IPS-18c (cell line): ENCODE data around the gene TGFBRAP1.

ENCODE experiments used
- H3K4me3 ChIP-seq: 2 replicates; pipeline ENCODE4 v1.7.0; 2013; ENCODE audit warnings: low read depth, mild to moderate bottlenecking, low read length, moderate library complexity; ENCODE audit not compliant: insufficient read depth
- H3K9me3 ChIP-seq: one replicate; pipeline ENCODE4 v1.6.1; 2013; ENCODE audit warnings: mild to moderate bottlenecking, low read length, moderate library complexity; ENCODE audit not compliant: control insufficient read depth, insufficient read depth

Gene TGFBRAP1

DNA sequence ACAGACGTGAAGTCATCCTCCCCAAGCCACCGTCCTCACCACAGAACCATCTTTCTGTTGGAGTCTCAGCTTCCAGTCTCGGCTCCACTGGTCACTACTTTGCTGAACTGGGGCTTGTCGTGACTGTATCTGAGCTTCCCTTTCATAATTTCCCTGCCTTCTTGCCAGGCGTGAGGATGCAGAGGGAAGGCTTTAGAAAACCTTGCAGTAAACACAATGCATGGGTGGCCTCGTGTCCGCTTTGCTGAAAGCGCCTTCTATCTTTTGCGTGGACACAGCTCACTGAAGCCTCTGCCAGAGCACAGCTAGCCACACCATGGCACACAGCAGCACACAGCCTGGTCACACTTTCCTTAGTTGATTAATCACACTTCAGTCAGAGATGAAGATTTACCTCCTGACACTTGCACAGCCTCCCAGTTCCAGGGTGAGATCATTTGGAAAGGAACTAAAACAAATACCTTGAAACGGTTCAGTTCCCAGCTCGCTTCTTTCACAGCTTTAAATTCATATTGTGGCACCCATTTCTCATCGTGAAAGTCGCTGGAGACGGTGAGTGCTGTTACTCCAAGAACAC, 90.8 kb downstream of the TGFBRAP1 start:
- no peaks in the 10 kb centered on the region for H3K9me3 ChIP-seq
- no peak overlapping the region for H3K4me3 ChIP-seq

- H3K4me3 ChIP-seq: no peak overlapping the region
Measured at GRCh38 chr2:105237045-105237765, 92.3 kb downstream of the TGFBRAP1 start.

GRCh38 chr2:105236060-105236424, 93.5 kb downstream of the TGFBRAP1 start:
- no peak overlapping the region for H3K4me3 ChIP-seq
- H3K9me3 ChIP-seq: no peaks in the 10 kb centered on the region

More at GRCh38 chr2:105237045-105237765, 92.3 kb downstream of the TGFBRAP1 start:
- no peaks in the 10 kb centered on the region for H3K9me3 ChIP-seq

GRCh38 chr2:105235388-105236059, 94.0 kb downstream of the TGFBRAP1 start:
- Histone ChIP-seq H3K4me3 (no peak overlapping the region), H3K9me3 (no peaks in the 10 kb centered on the region)

- Histone ChIP-seq H3K4me3 (no peak overlapping the region), H3K9me3 (no peaks in the 10 kb centered on the region)
Measured at GRCh38 chr2:105231232-105231619, 98.3 kb downstream of the TGFBRAP1 start.

GRCh38 chr2:105224444-105224843, 105.1 kb downstream of the TGFBRAP1 start:
- Histone ChIP-seq H3K4me3 (no peak overlapping the region), H3K9me3 (no peaks in the 10 kb centered on the region)

- H3K4me3 ChIP-seq: no peak overlapping the region
- no peaks in the 10 kb centered on the region for H3K9me3 ChIP-seq
Measured at GRCh38 chr2:105220604-105221003, 108.9 kb downstream of the TGFBRAP1 start.

DNA sequence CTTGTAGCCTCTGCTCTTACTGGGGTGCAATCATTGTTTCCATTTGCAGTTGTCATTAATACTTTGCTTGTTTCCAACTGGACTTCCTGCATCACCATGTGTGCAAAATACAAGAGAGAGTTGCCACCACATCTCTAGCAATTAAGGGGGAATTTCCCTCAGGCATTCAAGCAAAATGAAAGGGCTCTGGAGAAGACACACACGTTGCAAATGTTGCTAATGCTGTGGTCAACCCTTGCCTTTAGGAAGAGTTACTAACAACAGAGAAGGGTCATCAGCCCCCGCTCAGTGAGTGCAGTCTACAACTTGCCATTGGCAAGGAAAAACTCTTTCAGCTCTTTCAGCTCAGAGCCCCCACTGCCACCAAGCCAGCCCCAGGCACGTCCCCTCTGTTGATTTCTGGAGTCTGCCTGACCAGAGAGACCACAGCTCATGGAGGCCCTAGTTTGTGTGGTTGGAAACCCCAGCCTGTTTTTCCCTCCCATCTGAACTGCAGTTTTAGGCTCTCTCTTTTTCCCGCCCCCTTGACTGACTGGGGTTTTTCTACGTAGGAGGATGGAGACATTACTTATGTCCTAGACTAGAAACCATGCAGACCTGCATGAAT, 113.8 kb downstream of the TGFBRAP1 start:
- H3K9me3 ChIP-seq: no peaks in the 10 kb centered on the region
- no peak overlapping the region for H3K4me3 ChIP-seq
